ENCODE data around the gene NUDT14. TPM values are rescaled to one million over a fixed set of nuclear protein-coding genes. Genes with fewer than 3 reads are reported as not detected.
A peak's percentile ranks its signal among the peaks of the same experiment; 100 is the strongest.

The NUDT14 gene
- total and polyA plus RNA-seq, 8 donors: 15.2 to 62.6 (median 26.6) TPM; not detected in 1

DNA sequence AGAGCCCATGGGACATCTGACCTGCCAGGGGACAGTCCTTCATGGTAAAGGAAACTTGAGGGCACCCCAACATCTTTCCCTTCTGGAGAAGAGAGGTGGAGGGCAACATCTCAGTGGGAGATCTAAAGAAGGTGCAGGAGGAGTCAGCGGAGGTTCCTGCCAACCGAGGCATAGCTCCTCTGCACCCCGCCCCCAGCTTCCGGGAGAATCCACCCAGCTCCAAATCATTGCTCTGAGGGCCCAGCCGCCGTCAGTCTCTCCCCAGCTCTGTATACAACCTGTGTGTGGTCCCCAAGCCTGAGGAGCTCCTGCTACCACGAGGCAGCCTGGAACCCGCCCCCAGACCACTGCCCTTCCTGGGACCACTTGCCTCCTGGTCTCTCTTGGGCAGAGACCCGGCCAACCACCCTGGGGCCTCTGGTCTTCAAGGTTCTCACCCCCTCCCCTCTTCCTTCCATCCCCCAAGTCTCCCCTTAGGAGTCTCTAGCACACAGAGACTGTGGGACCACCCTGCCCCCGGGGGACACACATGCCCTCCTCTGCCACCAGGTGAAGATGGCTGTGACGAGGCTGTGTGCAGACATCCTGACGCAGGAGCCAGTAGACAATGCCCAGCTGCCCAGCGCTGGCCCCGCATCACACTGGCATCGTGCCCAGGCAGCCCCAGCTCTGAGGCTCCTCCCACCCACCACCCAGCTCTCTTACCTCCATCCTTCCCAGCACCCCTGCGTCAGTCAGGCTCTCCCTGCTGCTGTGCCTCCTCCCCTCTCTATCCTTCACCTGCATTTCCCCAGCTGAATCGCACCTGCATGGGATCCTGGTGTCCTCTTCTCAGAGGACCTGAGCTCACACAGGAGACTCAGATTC is 13.0 kb upstream of the NUDT14 start:
- no peak overlapping the region for H3K4me3 ChIP-seq
- H3K9me3 ChIP-seq: no peaks in the 10 kb centered on the region
- DNase-seq: peak in 1 of 2 donors; percentile 84
- H3K27ac ChIP-seq: peak overlapping the region in 4 of 5 donors; percentile 1 to 33 (median 14)
- intact Hi-C loops (cut with DNase I; ENCODE audit: low total_unique reads): no loop called here
- TF ChIP-seq, protein P1, sequence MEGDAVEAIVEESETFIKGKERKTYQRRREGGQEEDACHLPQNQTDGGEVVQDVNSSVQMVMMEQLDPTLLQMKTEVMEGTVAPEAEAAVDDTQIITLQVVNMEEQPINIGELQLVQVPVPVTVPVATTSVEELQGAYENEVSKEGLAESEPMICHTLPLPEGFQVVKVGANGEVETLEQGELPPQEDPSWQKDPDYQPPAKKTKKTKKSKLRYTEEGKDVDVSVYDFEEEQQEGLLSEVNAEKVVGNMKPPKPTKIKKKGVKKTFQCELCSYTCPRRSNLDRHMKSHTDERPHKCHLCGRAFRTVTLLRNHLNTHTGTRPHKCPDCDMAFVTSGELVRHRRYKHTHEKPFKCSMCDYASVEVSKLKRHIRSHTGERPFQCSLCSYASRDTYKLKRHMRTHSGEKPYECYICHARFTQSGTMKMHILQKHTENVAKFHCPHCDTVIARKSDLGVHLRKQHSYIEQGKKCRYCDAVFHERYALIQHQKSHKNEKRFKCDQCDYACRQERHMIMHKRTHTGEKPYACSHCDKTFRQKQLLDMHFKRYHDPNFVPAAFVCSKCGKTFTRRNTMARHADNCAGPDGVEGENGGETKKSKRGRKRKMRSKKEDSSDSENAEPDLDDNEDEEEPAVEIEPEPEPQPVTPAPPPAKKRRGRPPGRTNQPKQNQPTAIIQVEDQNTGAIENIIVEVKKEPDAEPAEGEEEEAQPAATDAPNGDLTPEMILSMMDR (IDR thresholded peaks at IDR 0.05): no peak
- TF ChIP-seq POLR2A (IDR thresholded peaks at IDR 0.05) (no peak), EP300 (IDR thresholded peaks at IDR 0.05) (no peak), POLR2AphosphoS5 (IDR thresholded peaks at IDR 0.05) (no peak)
- H3K36me3 ChIP-seq: no peaks in the 10 kb centered on the region
- peaks cover 6 to 94% (median 75%) of the 10 kb centered on the region in 3 donors for H3K27me3 ChIP-seq
- 23 to 34% (median 27%) methylated on average over 10 to 17 of the region's 17 CpGs for WGBS, 5 donors
- peaks cover 20 to 49% (median 44%) of the 10 kb centered on the region in 4 donors for H3K4me1 ChIP-seq

DNA sequence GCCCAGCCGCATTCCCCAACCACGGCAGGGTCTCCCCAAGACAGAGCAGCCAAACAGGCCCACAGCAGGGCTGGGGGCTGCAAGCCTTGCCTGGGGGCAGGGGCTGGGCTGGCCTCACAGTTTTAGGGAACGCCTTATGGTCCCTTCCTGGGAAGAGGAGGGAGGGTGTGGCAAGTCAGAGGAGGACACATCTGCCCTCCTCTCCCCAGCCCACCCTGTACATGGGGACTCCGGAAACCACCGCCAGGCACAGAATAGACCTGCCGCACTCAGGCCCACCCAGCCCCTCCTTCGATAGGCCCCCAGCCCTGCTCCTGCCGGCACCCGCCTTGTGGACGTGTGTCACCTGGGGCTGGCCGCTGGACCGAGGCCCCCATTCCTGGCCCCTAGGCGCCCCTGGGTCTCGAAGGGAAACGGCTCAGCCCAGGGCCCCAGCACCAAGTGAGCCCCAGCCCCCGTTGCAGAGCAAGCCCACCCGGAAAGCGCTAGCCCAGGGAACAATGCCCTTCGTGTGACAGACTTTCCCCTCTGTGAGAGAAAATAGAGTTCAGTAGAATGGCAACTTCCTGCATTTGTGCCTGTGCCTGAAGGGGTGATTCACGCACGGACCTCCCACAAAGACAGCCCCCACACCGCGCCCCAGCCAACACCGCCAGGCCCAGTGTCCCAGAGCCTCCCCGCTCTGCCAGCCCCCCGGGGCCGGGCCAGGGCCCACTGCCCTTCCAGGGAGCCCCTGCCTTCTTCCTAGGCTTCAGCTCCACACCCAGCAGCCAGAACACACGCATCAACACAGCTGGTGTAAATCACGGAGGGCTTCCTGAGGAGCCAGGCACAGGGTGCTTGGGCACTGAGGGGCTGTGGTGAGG is 12.0 kb upstream of the NUDT14 start:
- TF ChIP-seq EP300 (IDR thresholded peaks at IDR 0.05): no peak
- TF ChIP-seq POLR2AphosphoS5 (IDR thresholded peaks at IDR 0.05): no peak
- TF ChIP-seq, protein P1 (IDR thresholded peaks at IDR 0.05): no peak
- TF ChIP-seq POLR2A (IDR thresholded peaks at IDR 0.05): no peak
- H3K4me3 ChIP-seq: no peak overlapping the region
- H3K4me1 ChIP-seq: peaks cover 20 to 49% (median 40%) of the 10 kb centered on the region in 4 donors
- H3K27me3 ChIP-seq: peaks cover 6 to 93% (median 65%) of the 10 kb centered on the region in 3 donors
- no peaks in the 10 kb centered on the region for H3K36me3 ChIP-seq
- 24 to 40% (median 27%) methylated on average over 8 to 29 of the region's 29 CpGs for WGBS, 5 donors
- intact Hi-C loops (cut with DNase I; ENCODE audit: low total_unique reads): no loop called here
- DNase-seq: peak in 1 of 2 donors; percentile 62
- peak overlapping the region in 4 of 5 donors; percentile 9 to 33 (median 18) for H3K27ac ChIP-seq
- peaks cover 0 to 6% (median 4%) of the 10 kb centered on the region in 4 donors for H3K9me3 ChIP-seq

DNA sequence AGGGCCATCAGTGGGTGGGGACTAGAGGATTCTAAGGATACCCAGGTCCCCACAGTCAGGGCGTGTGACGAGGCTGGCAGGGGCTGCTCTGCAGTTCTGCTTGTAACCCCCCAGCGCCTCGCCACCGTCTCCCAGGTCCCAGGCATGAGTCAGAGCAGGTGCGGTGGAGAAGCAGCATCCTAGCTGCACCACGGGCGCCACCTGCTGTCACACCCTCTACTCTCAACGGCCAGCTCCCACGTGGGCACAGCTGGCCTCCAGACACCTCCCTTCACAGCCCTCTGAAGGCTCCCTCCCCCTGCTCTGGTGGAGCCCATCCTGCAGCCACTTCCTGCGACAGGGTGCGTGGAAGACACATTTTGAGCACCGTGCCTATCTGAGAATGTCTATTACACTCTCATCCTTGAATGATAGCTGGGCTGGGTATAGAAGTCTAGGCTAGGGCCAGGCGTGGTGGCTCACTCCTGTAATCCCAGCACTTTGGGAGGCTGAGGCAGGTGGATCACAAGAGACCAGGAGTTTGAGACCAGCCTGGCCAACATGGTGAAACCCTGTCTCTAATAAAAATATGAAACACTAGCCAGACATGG is 6.9 kb upstream of the NUDT14 start:
- no peak overlapping the region for H3K4me3 ChIP-seq
- H3K27me3 ChIP-seq: peaks cover 0 to 68% (median 16%) of the 10 kb centered on the region in 3 donors
- no peaks in the 10 kb centered on the region for H3K36me3 ChIP-seq
- H3K4me1 ChIP-seq: peaks cover 0 to 5% (median 4%) of the 10 kb centered on the region in 4 donors
- DNase-seq: peak in 1 of 2 donors; percentile 44
- intact Hi-C loops (cut with DNase I; ENCODE audit: low total_unique reads): no loop called here
- 53 to 67% (median 60%) methylated on average over 7 to 14 of the region's 14 CpGs for WGBS, 5 donors
- peaks cover 0 to 9% (median 6%) of the 10 kb centered on the region in 4 donors for H3K9me3 ChIP-seq
- H3K27ac ChIP-seq: no peak overlapping the region
- no peak for TF ChIP-seq POLR2AphosphoS5 (IDR thresholded peaks at IDR 0.05)
- TF ChIP-seq, protein P1 (IDR thresholded peaks at IDR 0.05): peak in 1 of 7 experiments; percentile 6

DNA sequence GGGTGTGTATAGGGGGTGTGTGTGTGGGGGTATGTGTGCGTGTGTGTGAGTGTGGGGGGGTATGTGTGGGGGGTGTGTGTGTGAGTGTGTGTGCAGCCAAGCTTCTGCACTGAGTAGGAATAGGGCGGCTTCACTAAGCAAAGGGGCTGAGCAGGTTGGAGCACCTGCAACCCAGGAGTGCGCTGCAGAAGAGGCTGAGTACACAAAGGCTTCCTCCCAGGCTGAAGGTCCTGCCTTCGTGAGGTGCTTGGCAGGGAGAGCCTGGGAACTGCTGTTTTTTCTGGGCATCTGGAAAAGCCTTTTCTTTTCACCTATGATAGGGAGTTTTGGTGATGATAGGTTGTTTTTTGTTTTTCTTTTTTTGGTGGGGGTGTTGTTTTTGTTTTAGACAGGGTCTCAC is 6.0 kb upstream of the NUDT14 start:
- 30 to 49% (median 33%) methylated on average over 4 of the region's 4 CpGs for WGBS, 5 donors
- no peak for DNase-seq
- Histone ChIP-seq H3K36me3 (no peaks in the 10 kb centered on the region), H3K4me3 (no peak overlapping the region), H3K27ac (no peak overlapping the region), H3K27me3 (peaks cover 0 to 62% (median 12%) of the 10 kb centered on the region in 3 donors), H3K9me3 (peaks cover 0 to 9% (median 6%) of the 10 kb centered on the region in 4 donors), H3K4me1 (peaks cover 0 to 3% (median under 1%) of the 10 kb centered on the region in 4 donors)
- no peak for TF ChIP-seq POLR2A (IDR thresholded peaks at IDR 0.05)
- TF ChIP-seq, protein P1 (IDR thresholded peaks at IDR 0.05): no peak
- TF ChIP-seq POLR2AphosphoS5 (IDR thresholded peaks at IDR 0.05): no peak
- no peak for TF ChIP-seq EP300 (IDR thresholded peaks at IDR 0.05)
- intact Hi-C loops (cut with DNase I; ENCODE audit: low total_unique reads): no loop called here
